Measurements from ENCODE around the gene PPP2R5C.

The PPP2R5C gene

DNA sequence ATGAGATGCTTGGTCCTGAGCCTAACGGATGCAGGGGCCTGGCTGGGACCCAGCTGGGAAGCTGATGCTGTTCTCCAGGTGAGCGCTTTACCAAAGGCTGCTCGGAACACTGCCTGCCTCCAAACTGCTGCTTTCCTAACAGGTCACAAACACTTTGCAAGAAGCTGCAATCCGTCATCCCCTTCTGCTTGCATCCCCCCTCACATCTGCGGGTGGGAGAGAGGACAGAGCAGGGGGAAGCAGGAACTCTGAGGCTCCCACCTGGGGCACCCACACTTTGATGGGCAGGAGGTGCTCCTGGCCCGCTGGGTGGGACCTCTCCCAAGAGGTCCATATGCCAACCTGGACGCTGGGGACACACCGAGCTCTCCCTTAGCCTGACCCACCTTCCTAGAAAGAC, 24.9 kb upstream of the PPP2R5C start (continued):
- TF ChIP-seq, protein P1, sequence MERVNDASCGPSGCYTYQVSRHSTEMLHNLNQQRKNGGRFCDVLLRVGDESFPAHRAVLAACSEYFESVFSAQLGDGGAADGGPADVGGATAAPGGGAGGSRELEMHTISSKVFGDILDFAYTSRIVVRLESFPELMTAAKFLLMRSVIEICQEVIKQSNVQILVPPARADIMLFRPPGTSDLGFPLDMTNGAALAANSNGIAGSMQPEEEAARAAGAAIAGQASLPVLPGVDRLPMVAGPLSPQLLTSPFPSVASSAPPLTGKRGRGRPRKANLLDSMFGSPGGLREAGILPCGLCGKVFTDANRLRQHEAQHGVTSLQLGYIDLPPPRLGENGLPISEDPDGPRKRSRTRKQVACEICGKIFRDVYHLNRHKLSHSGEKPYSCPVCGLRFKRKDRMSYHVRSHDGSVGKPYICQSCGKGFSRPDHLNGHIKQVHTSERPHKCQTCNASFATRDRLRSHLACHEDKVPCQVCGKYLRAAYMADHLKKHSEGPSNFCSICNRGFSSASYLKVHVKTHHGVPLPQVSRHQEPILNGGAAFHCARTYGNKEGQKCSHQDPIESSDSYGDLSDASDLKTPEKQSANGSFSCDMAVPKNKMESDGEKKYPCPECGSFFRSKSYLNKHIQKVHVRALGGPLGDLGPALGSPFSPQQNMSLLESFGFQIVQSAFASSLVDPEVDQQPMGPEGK (tag by site-specific recombination; IDR thresholded peaks at IDR 0.05), result no peak
- TF ChIP-seq ZNF548 (tag by site-specific recombination; IDR thresholded peaks at IDR 0.05) (no peak), ZBTB8A (tag by site-specific recombination; IDR thresholded peaks at IDR 0.05) (no peak), ZNF660 (tag by site-specific recombination; IDR thresholded peaks at IDR 0.05) (no peak), ZNF596 (tag by site-specific recombination; IDR thresholded peaks at IDR 0.05) (no peak), ZNF623 (tag by site-specific recombination; IDR thresholded peaks at IDR 0.05) (no peak)
- TF ChIP-seq, protein P2, sequence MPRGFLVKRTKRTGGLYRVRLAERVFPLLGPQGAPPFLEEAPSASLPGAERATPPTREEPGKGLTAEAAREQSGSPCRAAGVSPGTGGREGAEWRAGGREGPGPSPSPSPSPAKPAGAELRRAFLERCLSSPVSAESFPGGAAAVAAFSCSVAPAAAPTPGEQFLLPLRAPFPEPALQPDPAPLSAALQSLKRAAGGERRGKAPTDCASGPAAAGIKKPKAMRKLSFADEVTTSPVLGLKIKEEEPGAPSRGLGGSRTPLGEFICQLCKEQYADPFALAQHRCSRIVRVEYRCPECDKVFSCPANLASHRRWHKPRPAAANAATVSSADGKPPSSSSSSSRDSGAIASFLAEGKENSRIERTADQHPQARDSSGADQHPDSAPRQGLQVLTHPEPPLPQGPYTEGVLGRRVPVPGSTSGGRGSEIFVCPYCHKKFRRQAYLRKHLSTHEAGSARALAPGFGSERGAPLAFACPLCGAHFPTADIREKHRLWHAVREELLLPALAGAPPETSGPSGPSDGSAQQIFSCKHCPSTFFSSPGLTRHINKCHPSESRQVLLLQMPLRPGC (tag by site-specific recombination; IDR thresholded peaks at IDR 0.05), result no peak
- TF ChIP-seq, protein P3, sequence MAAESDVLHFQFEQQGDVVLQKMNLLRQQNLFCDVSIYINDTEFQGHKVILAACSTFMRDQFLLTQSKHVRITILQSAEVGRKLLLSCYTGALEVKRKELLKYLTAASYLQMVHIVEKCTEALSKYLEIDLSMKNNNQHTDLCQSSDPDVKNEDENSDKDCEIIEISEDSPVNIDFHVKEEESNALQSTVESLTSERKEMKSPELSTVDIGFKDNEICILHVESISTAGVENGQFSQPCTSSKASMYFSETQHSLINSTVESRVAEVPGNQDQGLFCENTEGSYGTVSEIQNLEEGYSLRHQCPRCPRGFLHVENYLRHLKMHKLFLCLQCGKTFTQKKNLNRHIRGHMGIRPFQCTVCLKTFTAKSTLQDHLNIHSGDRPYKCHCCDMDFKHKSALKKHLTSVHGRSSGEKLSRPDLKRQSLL (tag by site-specific recombination; IDR thresholded peaks at IDR 0.05), result no peak

DNA sequence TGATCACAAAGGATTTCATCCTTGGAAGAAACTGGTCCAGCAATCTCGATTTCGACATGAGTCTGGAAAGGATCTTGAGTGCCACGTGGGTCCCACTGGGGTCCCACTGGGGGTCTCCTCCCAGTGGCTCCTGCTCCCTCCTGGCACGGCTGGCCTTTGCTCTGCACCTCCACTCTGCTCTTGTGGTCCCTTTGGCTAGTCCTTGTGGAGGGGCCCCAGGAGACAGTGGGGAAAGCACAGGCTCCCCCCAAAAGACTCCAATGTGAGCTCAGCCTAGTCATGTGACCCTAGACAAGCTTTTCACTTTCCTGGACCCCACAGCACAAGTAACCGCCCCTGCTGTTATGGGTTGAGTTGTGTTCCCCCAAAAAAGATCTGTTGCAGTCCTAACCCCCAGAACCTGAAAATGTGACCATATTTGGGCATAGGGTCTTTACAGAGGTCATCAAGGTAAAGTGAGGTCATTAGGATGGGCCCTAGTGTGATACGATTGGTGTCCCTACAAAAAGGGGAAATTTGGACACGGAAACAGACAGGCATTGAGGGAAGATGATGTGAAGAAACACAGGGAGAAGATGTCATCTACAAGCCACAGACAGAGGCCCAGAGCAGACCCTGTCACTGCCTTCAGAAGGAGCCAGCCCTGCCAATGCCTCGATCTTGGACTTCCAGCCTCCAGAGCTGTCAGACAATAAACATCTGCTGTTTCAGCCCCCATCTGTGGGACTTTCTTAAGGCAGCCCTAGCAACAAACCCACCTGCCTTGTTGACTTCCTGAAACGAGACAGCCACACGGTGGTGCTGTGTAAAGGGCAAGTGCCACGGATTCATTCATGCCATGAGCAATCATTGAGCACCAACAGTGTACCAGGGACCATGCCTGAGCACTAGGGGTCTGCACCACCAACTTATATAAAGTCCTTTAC, 23.8 kb upstream of the PPP2R5C start:
- Histone ChIP-seq H3K4me1 (ENCODE audit: control insufficient read depth, insufficient read depth, low read length) (no peaks in the 10 kb centered on the region), H3K36me3 (ENCODE audit: control insufficient read depth in 2 of 2, insufficient read depth in 1 of 2, low read length in 2 of 2) (no peaks in the 10 kb centered on the region), H3K9me3 (ENCODE audit: control insufficient read depth, insufficient read depth, low read depth, low read length) (no peaks in the 10 kb centered on the region), H3K27ac (ENCODE audit: extremely low read depth, low read depth, low read length) (no peak overlapping the region), H3K4me3 (ENCODE audit: low read depth, low read length) (no peak overlapping the region)
- POLR2A ChIA-PET, result no interaction called here
- no peak for TF ChIP-seq ZFP3 (tag by site-specific recombination; IDR thresholded peaks at IDR 0.05; ENCODE audit: low read depth)
- TF ChIP-seq, protein P4, sequence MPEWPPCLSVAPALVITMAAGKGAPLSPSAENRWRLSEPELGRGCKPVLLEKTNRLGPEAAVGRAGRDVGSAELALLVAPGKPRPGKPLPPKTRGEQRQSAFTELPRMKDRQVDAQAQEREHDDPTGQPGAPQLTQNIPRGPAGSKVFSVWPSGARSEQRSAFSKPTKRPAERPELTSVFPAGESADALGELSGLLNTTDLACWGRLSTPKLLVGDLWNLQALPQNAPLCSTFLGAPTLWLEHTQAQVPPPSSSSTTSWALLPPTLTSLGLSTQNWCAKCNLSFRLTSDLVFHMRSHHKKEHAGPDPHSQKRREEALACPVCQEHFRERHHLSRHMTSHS (tag by site-specific recombination; IDR thresholded peaks at IDR 0.05), result no peak
- peak; percentile 61; the same call in 1 of the 2 replicates for TF ChIP-seq ZNF548 (tag by site-specific recombination; IDR thresholded peaks at IDR 0.05)
- CTCF ChIA-PET, result no interaction called here

DNA sequence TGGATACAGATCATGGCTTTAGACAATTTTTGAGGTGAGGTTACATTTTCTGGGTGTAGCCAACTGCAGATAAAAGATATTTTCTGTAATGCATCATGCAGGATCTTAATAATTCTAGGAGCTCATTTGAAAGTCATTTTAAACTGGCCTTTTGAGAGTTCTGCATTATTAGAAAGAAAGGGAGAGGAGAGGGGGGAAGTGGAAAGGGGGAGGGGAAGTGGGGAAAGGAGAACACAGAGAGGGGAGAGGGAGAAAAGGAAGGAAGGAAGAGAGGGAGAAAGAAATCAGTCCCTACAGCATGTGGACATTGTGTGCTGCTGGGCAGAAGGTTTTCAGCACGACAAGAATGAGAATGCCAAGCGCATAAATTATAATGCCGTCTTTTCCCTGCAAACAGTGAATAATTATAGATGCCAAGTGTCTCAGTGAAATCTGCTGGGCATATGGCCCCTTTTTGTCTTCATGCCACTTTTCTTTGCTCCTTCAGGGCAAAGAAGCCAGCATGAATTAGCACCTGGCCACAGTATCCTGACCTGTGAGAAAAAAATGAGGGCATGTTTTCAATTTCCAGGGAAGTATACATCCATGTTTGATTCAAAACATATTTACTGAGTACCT, 22.7 kb upstream of the PPP2R5C start:
- H3K4me1 ChIP-seq (ENCODE audit: control insufficient read depth, insufficient read depth, low read length), result no peaks in the 10 kb centered on the region
- H3K9me3 ChIP-seq (ENCODE audit: control insufficient read depth, insufficient read depth, low read depth, low read length), result no peaks in the 10 kb centered on the region
- H3K36me3 ChIP-seq (ENCODE audit: control insufficient read depth in 2 of 2, insufficient read depth in 1 of 2, low read length in 2 of 2), result no peaks in the 10 kb centered on the region
- POLR2A ChIA-PET, result no interaction called here
- CTCF ChIA-PET, result no interaction called here
- no peak overlapping the region for H3K4me3 ChIP-seq (ENCODE audit: low read depth, low read length)
- H3K27ac ChIP-seq (ENCODE audit: extremely low read depth, low read depth, low read length), result no peak overlapping the region
- TF ChIP-seq ZNF292 (tag by site-specific recombination; IDR thresholded peaks at IDR 0.05; ENCODE audit: borderline replicate concordance, low read depth) (no peak), ZNF426 (tag by site-specific recombination; IDR thresholded peaks at IDR 0.05) (no peak), ZNF791 (tag by site-specific recombination; IDR thresholded peaks at IDR 0.05) (no peak), ZFP41 (tag by site-specific recombination; IDR thresholded peaks at IDR 0.05; ENCODE audit: borderline replicate concordance) (no peak)
- TF ChIP-seq, protein P5, sequence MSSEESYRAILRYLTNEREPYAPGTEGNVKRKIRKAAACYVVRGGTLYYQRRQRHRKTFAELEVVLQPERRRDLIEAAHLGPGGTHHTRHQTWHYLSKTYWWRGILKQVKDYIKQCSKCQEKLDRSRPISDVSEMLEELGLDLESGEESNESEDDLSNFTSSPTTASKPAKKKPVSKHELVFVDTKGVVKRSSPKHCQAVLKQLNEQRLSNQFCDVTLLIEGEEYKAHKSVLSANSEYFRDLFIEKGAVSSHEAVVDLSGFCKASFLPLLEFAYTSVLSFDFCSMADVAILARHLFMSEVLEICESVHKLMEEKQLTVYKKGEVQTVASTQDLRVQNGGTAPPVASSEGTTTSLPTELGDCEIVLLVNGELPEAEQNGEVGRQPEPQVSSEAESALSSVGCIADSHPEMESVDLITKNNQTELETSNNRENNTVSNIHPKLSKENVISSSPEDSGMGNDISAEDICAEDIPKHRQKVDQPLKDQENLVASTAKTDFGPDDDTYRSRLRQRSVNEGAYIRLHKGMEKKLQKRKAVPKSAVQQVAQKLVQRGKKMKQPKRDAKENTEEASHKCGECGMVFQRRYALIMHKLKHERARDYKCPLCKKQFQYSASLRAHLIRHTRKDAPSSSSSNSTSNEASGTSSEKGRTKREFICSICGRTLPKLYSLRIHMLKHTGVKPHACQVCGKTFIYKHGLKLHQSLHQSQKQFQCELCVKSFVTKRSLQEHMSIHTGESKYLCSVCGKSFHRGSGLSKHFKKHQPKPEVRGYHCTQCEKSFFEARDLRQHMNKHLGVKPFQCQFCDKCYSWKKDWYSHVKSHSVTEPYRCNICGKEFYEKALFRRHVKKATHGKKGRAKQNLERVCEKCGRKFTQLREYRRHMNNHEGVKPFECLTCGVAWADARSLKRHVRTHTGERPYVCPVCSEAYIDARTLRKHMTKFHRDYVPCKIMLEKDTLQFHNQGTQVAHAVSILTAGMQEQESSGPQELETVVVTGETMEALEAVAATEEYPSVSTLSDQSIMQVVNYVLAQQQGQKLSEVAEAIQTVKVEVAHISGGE (tag by site-specific recombination; conservative IDR thresholded peaks at IDR 0.05; ENCODE audit: low read depth), result no peak
- TF ChIP-seq, protein P6, sequence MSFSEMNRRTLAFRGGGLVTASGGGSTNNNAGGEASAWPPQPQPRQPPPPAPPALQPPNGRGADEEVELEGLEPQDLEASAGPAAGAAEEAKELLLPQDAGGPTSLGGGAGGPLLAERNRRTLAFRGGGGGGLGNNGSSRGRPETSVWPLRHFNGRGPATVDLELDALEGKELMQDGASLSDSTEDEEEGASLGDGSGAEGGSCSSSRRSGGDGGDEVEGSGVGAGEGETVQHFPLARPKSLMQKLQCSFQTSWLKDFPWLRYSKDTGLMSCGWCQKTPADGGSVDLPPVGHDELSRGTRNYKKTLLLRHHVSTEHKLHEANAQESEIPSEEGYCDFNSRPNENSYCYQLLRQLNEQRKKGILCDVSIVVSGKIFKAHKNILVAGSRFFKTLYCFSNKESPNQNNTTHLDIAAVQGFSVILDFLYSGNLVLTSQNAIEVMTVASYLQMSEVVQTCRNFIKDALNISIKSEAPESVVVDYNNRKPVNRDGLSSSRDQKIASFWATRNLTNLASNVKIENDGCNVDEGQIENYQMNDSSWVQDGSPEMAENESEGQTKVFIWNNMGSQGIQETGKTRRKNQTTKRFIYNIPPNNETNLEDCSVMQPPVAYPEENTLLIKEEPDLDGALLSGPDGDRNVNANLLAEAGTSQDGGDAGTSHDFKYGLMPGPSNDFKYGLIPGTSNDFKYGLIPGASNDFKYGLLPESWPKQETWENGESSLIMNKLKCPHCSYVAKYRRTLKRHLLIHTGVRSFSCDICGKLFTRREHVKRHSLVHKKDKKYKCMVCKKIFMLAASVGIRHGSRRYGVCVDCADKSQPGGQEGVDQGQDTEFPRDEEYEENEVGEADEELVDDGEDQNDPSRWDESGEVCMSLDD (tag by site-specific recombination; IDR thresholded peaks at IDR 0.05), result no peak
- TF ChIP-seq, protein P7, sequence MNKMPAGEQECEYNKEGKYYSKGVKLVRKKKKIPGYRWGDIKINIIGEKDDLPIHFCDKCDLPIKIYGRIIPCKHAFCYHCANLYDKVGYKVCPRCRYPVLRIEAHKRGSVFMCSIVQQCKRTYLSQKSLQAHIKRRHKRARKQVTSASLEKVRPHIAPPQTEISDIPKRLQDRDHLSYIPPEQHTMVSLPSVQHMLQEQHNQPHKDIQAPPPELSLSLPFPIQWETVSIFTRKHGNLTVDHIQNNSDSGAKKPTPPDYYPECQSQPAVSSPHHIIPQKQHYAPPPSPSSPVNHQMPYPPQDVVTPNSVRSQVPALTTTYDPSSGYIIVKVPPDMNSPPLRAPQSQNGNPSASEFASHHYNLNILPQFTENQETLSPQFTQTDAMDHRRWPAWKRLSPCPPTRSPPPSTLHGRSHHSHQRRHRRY (tag by site-specific recombination; IDR thresholded peaks at IDR 0.05), result no peak

Measured in HEK293 (cell line).